Mammary epithelial cell (primary cell): ENCODE results near the gene HTRA3.

Experiments
- EZH2 ChIP-seq: IDR thresholded peaks from 2 replicates; pipeline ENCODE4 v1.6.1; 2012; ENCODE audit warnings: low read length, inconsistent platforms, borderline replicate concordance
- TF ChIP-seq, protein P1 (sequence below), 2 donors: IDR thresholded peaks in 1 of 2; conservative IDR thresholded peaks in 1 of 2; 2 replicates each; pipeline ENCODE4 v1.5.1; 2011 to 2012; ENCODE audit warnings: inconsistent platforms in 2 of 2, low read length in 2 of 2, mild to moderate bottlenecking in 2 of 2, control low read depth in 1 of 2, low read depth in 1 of 2; ENCODE audit not compliant: insufficient read depth in 1 of 2; ENCODE audit errors: extremely low read depth in 1 of 2

DNA sequence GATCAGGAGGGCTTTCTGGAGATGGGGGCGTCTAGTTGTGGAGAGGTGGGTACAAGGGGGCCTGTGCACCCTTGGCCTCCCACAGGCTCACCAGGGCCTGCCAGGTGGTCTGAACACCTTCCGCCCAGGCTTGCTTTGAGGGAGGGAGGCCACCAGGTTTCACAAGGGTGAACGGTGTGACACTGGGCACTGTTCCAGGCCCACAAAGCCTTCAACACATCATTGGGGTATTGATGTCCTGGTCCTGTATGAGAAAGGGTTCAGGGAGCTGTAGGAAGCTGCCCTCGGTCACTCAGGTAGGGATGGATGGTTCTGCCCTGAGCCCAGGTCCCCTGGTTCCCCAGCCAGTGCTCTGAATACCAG, 6.0 kb downstream of the HTRA3 start:
- no peak for TF ChIP-seq EZH2
- TF ChIP-seq, protein P1, sequence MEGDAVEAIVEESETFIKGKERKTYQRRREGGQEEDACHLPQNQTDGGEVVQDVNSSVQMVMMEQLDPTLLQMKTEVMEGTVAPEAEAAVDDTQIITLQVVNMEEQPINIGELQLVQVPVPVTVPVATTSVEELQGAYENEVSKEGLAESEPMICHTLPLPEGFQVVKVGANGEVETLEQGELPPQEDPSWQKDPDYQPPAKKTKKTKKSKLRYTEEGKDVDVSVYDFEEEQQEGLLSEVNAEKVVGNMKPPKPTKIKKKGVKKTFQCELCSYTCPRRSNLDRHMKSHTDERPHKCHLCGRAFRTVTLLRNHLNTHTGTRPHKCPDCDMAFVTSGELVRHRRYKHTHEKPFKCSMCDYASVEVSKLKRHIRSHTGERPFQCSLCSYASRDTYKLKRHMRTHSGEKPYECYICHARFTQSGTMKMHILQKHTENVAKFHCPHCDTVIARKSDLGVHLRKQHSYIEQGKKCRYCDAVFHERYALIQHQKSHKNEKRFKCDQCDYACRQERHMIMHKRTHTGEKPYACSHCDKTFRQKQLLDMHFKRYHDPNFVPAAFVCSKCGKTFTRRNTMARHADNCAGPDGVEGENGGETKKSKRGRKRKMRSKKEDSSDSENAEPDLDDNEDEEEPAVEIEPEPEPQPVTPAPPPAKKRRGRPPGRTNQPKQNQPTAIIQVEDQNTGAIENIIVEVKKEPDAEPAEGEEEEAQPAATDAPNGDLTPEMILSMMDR (conservative IDR thresholded peaks at IDR 0.05 in 1 of 2, IDR thresholded peaks at IDR 0.05 in 1 of 2; ENCODE audit: extremely low read depth in 1 of 2, insufficient read depth in 1 of 2, low read depth in 1 of 2, low read length in 2 of 2), result no peak
